Placental epithelial cell (primary cell): ENCODE results near the gene ZER1. TPM values are rescaled to one million over a fixed set of nuclear protein-coding genes. Genes with fewer than 3 reads are reported as not detected.

Source experiments
- small RNA-seq: library from RNA; depleted of rRNA; stranded (forward); fragments of <200 nt; gene quantifications from one replicate; pipeline ENCODE3, GENCODE V24; 2012
- total RNA-seq: library from RNA; depleted of rRNA; stranded (reverse); fragments of >200 nt; gene quantifications from 2 replicates; pipeline ENCODE4 v1.2.3, GENCODE V29; 2012

The ZER1 gene
- 34.2 and 46.7 TPM in 2 replicates for total RNA-seq

DNA sequence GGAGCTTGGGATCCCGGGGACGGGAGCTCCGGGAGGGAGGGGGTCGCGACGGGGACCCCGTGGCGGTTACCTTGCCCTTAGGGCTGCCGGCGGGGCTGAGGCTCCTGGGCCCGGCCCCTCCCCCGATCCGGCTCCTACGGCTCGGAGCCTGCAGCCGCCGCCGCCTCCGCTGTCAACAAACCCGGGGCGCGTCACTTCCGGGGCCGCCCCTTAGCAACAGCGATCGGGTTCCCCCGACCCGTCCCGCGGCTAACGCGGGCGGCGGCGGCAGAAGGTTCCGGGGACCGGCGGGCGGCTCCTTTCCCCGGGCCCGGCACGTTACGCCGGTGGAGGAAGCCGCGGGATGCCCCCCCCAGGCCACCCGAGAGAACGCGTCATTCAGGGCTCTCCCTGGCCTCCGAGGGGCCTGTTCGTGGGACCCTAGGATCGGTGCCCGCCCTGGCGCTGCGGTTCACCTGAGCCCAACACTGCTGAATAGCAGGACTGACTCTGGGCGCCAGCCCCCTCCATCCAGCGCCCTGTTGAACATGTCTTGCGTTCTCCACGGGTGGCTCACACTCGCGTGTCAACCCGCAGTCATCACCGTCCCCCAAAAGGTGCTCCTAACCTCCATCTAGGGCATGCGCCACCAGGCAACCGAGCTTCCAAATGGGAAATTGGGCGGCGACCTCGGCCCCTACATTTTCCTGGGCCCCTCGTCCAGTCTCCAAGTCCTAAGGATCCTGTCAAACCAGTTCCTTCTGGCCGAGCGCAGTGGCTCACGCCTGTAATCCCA lies at the start of gene ZER1:
ZER1 (minus strand) TSS at position 183 of the 775 bp plus-strand sequence. CDS start 16,362 bp downstream, outside the sequence.

DNA sequence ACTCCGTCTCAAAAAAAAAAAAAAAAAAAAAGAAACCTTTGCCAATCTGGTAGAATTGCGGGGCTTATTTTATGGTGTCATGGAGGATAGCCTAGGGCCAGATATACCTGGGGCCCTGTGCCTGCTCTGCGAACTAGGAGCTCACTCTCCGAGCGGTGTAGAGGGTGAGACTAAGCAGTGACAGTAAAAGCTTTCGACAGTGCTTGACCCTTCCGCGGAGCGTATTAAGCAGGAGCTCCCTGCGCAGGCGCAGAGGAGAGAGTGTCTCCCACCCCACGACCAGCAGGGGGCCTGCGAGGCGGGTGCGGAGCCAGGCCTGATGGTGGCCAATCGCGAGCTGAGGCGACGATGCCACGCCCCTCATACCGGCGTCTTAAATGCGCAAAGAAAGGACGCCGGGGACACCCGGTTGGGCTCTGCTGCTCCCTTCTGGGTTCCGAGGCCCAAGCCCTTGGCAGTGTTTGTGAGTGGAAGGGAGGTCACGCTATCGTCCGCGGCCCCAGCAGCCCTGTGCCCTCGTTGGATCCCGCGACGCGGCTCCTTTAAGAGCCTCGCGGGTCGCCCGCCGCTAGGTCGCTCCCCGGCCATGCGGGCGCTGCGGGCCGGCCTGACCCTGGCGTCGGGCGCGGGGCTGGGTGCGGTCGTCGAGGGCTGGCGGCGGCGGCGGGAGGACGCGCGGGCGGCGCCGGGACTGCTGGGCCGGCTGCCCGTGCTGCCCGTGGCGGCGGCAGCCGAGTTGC lies 46.5 kb upstream of the ZER1 start, which contains the start of gene ENDOG:
ENDOG (plus strand) TSS at position 402 of the 740 bp plus-strand sequence; CDS start at position 587, 185 bp downstream.

DNA sequence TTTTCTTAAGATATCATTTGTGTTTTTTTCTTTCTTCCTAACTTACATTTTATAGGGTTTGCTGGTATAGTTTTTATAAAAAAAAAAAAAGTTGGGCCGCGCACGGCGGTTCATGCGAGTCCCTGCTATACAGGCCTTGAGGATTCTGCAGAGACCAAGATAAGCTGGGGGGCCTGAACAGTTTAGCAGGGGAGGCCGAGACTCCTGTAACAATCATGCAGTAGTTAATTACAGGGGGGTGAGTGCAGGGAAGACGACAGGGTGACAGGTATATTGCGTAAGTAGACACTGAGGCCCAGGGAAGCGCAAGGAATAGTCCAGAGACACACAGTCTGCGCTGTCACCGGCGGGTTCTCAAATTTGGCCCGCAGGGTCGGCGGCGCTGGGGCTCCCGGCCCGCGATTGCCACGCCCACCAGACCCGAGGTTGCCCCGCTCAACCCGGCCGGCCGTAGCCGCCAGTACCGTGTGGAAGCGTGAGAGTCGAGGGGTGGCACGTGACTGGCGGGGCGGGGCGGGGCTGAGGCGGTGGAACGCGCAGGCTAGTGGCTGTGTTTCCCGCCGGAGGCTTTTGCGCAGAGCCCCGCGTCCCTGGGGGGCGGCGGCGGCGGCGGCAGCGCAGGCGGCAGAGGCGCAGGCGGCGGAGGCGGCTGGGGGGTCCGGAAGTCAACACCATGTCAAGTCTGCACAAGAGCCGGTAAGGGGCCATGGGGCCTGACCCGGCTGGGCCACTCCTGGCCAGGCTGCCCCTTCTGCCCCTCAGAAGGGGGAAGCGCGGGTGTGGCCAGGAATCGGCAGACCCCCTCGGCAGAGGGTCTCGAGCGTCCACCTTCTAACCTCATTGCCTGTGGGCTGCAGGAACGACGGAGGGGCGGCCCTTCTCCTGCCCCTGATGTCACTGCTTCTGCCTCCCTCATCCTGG lies 15.2 kb upstream of the ZER1 start, which contains the start of gene TBC1D13:
TBC1D13 (plus strand) TSS at position 573 of the 921 bp plus-strand sequence; CDS start at position 674, 101 bp downstream.

DNA sequence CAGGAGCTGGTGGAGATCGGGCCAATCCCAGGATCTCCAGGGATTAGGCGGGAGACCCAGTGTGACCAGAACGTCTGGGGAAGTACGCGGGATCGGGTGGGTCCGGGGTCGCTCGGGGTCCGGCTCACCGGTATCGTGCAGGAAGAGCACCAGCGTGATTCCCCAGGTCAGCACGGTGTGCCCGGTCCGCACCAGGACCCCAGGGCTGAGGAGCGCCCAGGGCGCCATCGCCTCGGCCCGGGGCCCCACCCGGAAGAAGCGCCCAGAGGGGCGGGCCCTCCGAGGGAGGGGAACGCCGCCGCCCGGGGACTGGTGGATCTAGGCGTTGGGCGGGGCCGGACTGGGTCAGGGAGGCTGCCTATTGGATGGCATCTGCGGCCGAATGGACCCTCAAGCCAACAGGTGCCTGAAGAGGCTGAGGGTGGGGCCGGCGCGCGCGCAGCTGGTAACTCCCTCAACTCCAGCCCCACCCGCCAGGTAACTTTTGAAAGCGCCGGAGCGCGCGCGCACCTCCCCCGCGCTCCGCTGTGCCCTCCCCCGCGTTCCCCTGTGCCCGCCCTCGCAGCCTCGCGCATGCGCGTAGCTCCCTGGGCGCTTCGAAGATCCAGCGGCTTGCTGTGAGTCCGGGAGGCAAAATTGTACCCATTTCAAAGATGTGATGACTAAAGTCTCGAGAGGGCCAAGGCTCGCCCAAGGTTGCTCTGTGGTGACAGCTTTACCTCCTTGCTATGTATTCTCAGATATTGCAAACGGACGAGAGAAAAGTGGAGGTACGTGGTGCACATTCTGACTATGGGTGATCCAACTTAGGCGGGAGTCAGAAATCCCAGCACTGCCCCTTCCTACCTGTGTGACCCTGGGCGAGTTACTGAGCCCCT lies 47.6 kb downstream of the ZER1 start, which contains the start of gene ZDHHC12:
ZDHHC12 (minus strand) TSS at position 262 of the 878 bp plus-strand sequence; CDS start at position 228, 34 bp downstream.

DNA sequence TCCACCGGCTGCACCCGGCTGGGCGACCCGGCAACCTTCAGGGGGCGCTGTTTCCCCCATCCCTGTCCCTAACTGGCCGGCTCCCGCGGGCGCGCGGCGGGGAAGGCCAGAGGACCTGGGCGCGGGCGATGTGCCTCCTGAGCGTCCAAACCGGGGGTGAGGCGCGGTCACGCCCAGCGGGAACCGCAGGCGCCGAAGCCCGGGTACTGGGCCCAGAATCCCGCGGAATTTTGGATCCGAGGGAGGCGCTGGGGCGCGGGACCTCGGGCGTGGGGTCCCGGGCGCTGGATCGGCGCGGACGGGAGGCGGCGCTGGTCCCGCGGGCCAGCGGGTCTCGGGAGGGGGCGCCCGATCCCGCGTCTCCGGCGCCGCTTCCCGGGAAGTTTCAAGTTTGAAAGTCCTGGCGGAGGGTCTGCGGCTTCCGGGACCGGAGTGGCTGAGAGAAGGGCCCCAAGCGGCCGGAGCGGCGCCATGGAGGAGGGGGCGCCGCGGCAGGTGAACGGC lies 69.2 kb downstream of the ZER1 start, which contains the start of gene PKN3:
PKN3 (plus strand) TSS at position 59 of the 504 bp plus-strand sequence; CDS start at position 472, 413 bp downstream.

DNA sequence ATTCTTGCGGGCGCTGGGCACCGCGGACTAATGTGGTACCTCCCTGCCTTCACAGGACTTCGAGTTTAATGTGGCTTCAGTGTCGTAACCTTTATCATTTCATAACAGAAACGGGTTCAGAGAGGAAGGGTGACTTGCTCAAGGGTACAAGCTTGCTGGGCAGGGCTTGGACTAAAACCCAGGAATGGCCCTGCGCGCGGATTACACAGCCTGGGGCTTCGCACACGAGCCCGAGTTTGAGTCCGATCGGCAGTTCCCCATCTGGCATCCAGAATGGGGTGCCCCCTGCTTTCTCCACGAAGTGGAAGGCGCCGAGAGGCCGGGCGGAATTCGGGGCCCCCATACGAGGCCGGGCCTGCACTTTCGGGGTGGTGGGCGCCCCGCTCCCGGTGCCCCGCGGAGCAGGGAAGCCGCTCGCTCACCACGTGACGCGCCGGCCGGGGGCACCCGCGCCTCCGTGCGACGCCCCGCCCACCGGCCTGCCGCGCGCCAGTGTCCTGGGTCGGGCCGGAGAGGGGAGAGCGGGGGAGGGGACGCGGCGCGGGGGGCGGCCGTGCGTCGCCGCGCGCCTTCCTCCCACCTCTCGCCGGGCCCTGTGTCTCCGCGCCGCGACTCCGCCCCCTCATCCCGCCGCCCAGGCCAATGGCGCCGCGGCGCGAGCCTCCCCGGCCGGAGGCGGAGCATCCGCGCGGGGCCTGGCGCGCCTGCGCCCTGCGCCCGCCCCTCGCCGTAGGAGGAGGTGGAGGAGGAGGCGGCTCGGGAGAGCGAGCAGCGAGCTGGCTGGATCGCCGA lies 83.0 kb downstream of the ZER1 start, which contains the start of gene SET:
SET (plus strand) TSS at position 722 of the 792 bp plus-strand sequence. CDS start 361 bp downstream, outside the sequence.

Small RNA genes lying within 50 kb of the gene (small RNA-seq; reads per million reads assigned to genes)
- gene RF00017 (not detected), gene RN7SL560P (not detected)

Other genes starting within 250 kb of the ZER1 start
- 309 and 444 TPM in 2 replicates for gene SPTAN1, start 219.3 kb downstream of the ZER1 start, total RNA-seq
- 48.3 and 59.6 TPM in 2 replicates for gene DYNC2I2, start 115.1 kb downstream of the ZER1 start, total RNA-seq
- gene SET, start 82.7 kb downstream of the ZER1 start, total RNA-seq, result 273 and 299 TPM in 2 replicates
- 1.8 and 2.0 TPM in 2 replicates for gene PKN3, start 69.4 kb downstream of the ZER1 start, total RNA-seq
- gene ZDHHC12, start 47.8 kb downstream of the ZER1 start, total RNA-seq, result 82.4 and 97.1 TPM in 2 replicates
- 19.6 and 25.6 TPM in 2 replicates for gene TBC1D13, start 15.3 kb upstream of the ZER1 start, total RNA-seq
- 9.4 and 27.9 TPM in 2 replicates for gene ENDOG, start 46.6 kb upstream of the ZER1 start, total RNA-seq
- 17.7 and 22.0 TPM in 2 replicates for gene SPOUT1, start 57.9 kb upstream of the ZER1 start, total RNA-seq
- gene KYAT1, start 110.0 kb upstream of the ZER1 start, total RNA-seq, result 3.6 and 5.1 TPM in 2 replicates
- gene LRRC8A, start 110.2 kb upstream of the ZER1 start, total RNA-seq, result 27.5 and 36.5 TPM in 2 replicates
- 6.2 and 33.4 TPM in 2 replicates for gene PHYHD1, start 149.1 kb upstream of the ZER1 start, total RNA-seq
- gene DOLK, start 175.7 kb upstream of the ZER1 start, total RNA-seq, result 13.0 and 29.9 TPM in 2 replicates
- gene NUP188, start 175.8 kb upstream of the ZER1 start, total RNA-seq, result 22.4 and 33.9 TPM in 2 replicates